ENCODE measurements around the gene SRGAP1.
"Not testable (repeated sequence)": the region's sequence is repeated elsewhere in the genome, so short reads cannot be mapped to it uniquely, and the experiment has no call there.

SRGAP1 gene

DNA sequence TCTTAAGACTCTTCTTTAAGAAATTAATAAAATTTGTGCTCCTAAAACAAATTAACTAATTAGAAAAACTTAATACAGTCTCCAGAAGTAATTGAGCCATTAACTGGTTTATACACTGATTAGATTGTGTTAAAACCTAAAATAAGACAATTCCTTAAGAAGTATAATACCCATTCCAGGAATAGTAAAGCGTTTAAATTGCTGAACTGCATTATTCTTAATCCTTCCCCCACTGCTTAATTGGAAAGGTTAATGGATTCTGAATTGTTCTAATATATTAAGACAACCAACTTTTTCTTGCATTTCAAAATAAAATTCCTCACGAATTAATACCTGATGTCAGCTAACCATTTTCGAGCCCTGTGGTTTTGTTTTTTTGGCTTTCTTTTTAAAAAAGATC, 249.2 kb downstream of the SRGAP1 start:
- DNase-seq = no peak

- no peak for DNase-seq
These were observed 253.0 kb downstream of the SRGAP1 start for GRCh38 chr12:64097366-64098105.

- DNase-seq = no peak
These were observed 254.3 kb downstream of the SRGAP1 start for GRCh38 chr12:64098709-64099354.

GRCh38 chr12:64099397-64099796, 254.9 kb downstream of the SRGAP1 start:
- DNase-seq = no peak

GRCh38 chr12:64102339-64102738, 257.8 kb downstream of the SRGAP1 start:
- no peak for DNase-seq

DNA sequence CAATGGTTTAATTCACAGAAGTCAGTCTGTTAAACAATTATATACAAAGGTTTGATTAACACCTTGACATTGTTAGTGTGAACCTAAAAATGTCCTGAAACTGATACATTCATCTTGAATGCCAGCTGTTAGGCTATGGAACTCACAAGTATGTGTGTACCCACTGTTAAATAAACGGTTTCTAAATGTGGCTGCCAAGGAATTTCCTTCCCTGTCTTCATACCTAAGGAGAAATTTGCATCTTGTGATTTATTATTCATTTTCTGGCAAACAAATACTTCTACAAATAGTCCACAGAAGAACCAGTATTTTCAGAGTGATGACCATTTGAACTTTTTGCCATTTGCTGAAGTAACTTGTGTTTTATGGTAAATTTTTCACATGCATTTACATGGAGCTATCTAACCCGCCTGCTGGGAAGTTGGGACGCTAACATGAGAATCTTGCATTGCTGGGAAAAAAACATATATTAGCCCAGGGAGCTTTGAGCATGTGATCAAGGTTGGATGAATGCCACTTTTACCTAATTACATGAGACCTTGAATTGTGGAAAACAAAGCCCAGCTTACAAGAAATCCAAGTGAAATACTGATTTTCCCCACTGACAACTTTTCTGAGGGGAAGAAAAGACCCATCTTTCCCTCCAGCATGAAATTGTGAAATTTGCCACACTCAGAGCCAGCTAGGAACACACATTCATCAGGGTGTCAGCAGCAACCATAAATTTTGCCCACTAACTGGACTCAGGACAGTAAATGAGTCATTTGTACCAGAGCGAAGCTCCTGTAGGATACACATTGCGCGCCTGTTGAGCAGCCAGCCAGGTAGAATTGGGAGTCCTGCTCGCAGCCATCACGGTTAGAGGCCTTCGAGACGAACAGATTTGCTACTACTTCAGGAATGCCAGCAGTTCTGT, 259.6 kb downstream of the SRGAP1 start:
- DNase-seq = no peak

DNA sequence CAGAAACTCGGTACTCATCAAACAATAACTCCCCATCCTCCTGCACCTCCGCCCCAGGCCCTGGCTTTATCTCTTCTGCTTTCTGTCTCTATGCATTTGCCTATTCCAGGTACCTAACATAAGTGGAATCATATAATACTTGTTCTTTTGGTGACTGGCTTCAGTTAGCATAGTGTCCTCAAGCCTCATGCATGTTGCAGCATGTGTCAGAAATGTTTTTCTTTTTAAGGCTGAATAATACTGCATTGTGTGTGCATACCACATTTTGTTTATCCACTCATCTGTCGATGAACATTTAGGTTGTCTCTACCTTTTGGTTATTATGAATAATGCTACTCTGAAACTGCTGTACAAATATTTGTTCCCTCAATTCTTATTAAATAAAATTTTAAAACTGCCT, 260.5 kb downstream of the SRGAP1 start:
- DNase-seq = no peak

DNA sequence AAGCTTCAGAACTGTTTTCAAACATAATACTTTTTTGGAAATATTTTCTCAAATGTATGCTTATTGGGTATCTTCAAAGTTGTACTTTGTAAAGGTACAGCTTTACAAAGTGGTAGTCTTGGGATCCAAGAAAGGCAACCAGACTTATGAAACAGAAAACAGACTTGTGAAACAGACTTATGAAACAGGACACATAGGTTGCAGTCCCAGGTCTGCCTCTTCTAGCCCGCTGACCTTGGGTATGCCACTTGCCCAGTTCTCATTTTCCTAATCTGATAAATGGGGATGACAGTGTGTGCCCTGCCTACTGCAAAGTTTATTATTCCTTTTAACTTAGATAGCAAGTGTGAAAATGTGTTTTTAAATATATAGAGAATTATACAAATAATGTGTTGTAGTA, 263.3 kb downstream of the SRGAP1 start:
- no peak for DNase-seq

DNA sequence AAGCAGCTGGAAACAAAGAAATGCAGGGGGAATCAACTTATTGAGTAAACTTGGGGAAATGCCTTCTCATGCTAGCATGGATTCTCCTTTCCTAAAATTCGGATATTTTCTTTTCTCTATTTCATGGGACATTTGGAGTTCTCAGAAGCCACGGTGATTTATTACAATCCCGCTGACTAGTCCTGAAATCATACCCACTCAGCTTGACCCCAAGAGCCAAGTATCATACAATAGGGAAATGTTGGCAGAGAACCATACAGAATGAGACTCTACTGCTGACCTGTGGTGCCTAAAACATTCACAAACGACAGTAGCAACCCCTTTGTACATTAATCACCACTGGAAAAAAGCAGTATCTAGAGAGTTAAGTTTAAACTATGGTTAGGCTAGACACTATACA, 265.2 kb downstream of the SRGAP1 start:
- no peak for DNase-seq

DNA sequence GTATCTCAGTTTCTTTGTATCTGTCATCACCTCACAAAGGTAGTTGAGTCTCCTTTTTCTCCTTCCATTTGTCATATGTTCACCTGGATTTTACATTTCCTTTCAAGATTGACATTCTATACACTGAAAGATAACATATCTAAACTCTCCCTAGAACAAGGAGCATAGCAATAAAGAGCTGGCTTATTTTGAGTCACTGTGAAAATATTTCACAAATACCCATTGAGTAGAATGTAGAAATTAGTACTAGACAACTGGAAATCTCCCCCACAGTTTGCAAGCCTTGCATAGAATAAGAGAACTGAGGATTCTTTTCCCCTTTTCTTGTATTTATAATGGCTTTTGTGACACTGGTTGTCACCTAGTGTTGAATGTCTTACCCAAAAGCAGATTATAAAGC, 266.4 kb downstream of the SRGAP1 start:
- DNase-seq = no peak

GRCh38 chr12:64116969-64117368, 272.5 kb downstream of the SRGAP1 start:
- DNase-seq = no peak

DNA sequence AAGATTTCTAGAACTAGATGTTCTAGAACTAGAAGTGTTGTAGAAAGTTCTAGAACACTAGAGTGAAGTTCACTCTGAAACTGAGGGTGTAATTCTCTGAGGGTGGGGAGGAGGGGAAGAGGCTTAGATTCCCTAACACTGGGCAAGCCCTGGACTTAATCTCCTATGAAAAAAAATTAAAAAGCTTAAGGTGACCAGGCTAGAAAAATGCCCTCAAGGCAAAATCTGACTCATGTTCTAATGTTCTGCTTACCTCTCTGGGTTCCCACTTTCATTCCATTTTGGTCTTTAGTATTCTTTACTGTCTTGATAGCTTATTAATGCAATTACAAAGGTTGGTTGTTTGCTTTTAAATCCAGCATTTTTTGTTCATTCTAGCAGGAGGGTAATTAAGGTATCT, 276.1 kb downstream of the SRGAP1 start:
- no peak for DNase-seq

DNA sequence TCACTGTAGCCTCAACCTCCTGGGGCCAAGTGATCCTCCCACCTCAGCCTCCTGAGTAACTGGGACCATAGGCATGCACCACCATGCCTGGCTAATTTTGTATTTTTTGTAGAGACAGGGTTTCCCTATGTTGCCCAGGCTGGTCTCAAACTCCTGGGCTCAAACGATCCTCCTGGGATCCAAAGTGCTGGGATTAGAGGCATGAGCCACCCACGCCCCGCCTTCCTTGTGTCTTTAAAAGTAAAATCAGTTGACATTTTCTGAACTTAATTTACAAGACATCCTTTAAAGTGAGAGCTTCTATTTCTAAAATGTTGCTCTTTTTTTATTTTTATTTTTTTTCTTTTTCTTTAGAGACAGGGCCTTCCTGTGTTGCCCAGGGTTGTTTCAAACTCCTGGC, 276.6 kb downstream of the SRGAP1 start:
- not testable (repeated sequence) for DNase-seq

GRCh38 chr12:64122154-64122553, 277.7 kb downstream of the SRGAP1 start:
- DNase-seq = no peak

DNA sequence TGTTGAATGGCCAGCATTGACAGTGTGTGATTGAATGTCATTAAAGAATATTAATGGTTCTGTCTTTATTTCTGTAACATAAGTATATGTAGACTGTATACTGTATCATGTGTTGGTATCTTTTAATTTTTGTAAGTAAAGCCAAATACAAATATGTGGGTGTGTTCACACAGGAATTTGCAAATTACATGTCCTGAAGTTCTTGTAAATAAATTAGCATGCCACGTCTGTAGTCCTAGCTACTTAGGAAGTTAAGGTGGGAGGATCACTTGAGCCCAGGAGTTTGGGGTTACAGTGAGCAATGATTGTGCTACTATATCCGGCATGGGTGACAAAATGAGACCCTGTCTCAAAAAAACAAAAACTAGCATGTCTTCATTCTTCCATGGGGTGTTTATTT, 278.5 kb downstream of the SRGAP1 start:
- DNase-seq = no peak

GRCh38 chr12:64123448-64123847, 278.9 kb downstream of the SRGAP1 start:
- no peak for DNase-seq

GRCh38 chr12:64124511-64125197, 280.2 kb downstream of the SRGAP1 start:
- DNase-seq = no peak

- DNase-seq = no peak
These were observed 281.4 kb downstream of the SRGAP1 start for GRCh38 chr12:64125913-64126312.

DNA sequence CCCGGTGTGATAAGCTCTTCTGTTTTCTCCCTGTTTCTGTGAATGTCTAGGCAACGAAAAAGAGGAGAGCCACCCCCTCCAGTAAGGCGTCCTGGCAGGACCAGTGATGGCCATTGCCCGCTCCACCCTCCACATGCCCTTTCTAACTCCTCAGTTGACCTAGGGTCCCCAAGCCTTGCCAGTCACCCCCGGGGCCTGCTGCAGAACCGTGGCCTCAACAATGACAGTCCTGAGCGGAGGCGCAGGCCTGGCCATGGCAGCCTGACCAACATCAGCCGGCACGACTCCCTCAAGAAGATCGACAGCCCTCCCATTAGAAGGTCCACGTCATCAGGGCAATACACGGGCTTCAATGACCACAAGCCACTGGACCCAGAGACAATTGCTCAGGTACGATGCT, 283.3 kb downstream of the SRGAP1 start:
- DNase-seq = no peak

DNA sequence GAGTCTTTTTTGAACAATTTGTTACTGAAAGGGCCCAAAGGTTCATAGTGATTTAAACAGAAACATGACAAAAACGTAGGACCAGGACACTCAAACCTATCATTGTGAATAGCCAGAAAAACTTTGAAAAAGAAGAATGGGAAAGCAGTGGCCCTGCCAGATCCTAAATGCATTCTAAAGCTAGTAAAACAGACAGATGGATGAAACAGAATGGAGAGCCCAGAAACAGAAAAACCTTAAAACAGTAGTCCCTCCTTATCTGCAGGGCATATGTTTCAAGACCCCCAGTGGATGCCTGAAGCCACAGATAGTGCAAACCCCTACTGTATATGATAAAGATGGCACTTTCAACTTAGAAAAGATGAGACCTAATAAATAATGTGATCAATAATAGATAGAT, 283.9 kb downstream of the SRGAP1 start:
- no peak for DNase-seq

- not testable (repeated sequence) for DNase-seq
These were observed 286.0 kb downstream of the SRGAP1 start for GRCh38 chr12:64130476-64130875.

- not testable (repeated sequence) for DNase-seq
These were observed 287.0 kb downstream of the SRGAP1 start for GRCh38 chr12:64131456-64131855.

DNA sequence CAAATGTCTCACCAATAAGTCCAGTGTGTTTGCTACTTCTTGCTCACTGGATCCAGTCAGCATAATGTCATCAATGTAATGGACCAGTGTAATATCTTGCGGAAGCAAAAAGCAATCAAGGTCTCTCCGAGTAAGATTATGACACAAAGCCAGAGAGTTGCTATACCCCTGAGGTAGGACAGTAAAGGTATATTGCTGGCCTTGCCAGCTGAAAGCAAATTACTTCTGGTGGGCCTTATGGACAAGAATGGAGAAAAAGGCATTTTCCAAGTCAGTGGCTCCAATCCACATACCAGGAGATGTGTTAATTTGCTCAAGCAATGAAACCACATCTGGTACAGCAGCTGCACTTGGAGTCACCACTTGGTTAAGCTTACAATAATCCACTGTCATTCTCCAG, 288.2 kb downstream of the SRGAP1 start:
- not testable (repeated sequence) for DNase-seq

Data from GF-D8 (cell line).